ENCODE measurements around the gene NPBWR2.
A peak's percentile ranks its signal among the peaks of the same experiment; 100 is the strongest.

NPBWR2 gene

DNA sequence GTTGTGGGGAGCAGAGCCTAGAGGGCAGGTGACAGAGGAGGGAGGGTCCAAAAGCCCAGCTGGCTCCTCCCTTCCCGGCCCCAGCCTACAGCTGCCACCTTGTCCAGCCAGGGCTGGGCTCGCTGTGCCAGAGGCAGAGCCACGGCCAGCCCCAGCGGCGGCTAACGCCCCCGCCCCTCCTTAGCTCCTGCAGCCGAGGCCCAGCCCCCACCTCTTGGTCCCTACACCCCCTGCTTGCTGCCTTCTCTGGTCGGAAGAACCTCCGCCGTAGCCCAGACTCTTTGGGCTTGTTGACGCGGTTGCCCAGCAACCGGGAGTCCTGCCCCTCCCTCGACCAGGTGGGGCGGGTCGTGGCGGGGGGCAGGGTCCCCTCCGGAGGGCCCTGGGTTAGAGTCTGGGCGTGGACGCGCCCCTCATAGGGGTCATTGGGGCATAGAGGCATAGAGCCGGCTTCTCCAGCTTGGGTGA lies 22.6 kb downstream of the NPBWR2 start:
- Histone ChIP-seq H2AFZ (ENCODE audit: low read length) (no peak overlapping the region), H3K27me3 (ENCODE audit: insufficient read depth, low read length) (peaks cover 6% of the 10 kb centered on the region; the same call in 1 of the 2 replicates), H4K20me1 (ENCODE audit: insufficient read depth, low read length) (no peaks in the 10 kb centered on the region), H3K9ac (ENCODE audit: low read length) (no peak overlapping the region), H3K79me2 (ENCODE audit: insufficient read depth, low read length) (no peaks in the 10 kb centered on the region), H3K4me2 (ENCODE audit: low read length) (no peak overlapping the region), H3K9me3 (ENCODE audit: low read length) (0 out of 2 replicates have a peak, but pooled peaks cover 3% of the 10 kb centered on the region), H3F3A (ENCODE audit: insufficient read depth, low read length) (no peaks in the 10 kb centered on the region), H3K4me3 (ENCODE audit: low read depth, low read length, poor library complexity, severe bottlenecking) (no peak overlapping the region), H3K27ac (ENCODE audit: low read depth, low read length, poor library complexity, severe bottlenecking) (no peak overlapping the region), H3K36me3 (ENCODE audit: insufficient read depth, low read length) (no peaks in the 10 kb centered on the region; the same call in 1 of the 2 replicates), H3K4me1 (ENCODE audit: insufficient read depth, low read length, severe bottlenecking) (peaks cover 10% of the 10 kb centered on the region), H3K9me2 (ENCODE audit: low read depth, low read length) (no peaks in the 10 kb centered on the region)
- TF ChIP-seq CTCF (IDR thresholded peaks at IDR 0.05; ENCODE audit: low read length) (no peak), EZH2 (IDR thresholded peaks at IDR 0.05; ENCODE audit: borderline replicate concordance, low read length) (no peak)

GRCh38 chr20:64083804-64084684 lies 23.3 kb downstream of the NPBWR2 start, which contains the start of gene LKAAEAR1:
TSS of gene LKAAEAR1 (minus strand) at chr20:64084398. CDS start at chr20:64084219, 179 bp downstream.
- H2AFZ ChIP-seq (ENCODE audit: low read length) = no peak within 1 kb of the TSS
- peaks cover 6% of the 10 kb centered on the region; the same call in 1 of the 2 replicates for H3K27me3 ChIP-seq (ENCODE audit: insufficient read depth, low read length)

GRCh38 chr20:64083378-64083803 lies 24.0 kb downstream of the NPBWR2 start:
- TF ChIP-seq CTCF (IDR thresholded peaks at IDR 0.05; ENCODE audit: low read length) = peak; percentile 61
- TF ChIP-seq EZH2 (IDR thresholded peaks at IDR 0.05; ENCODE audit: borderline replicate concordance, low read length) = no peak
- H3K27me3 ChIP-seq (ENCODE audit: insufficient read depth, low read length) = peaks cover 6% of the 10 kb centered on the region; the same call in 1 of the 2 replicates
- H3K79me2 ChIP-seq (ENCODE audit: insufficient read depth, low read length) = no peaks in the 10 kb centered on the region
- no peaks in the 10 kb centered on the region; the same call in 1 of the 2 replicates for H3K36me3 ChIP-seq (ENCODE audit: insufficient read depth, low read length)
- peak overlapping the region; percentile 21; the same call in 1 of the 2 replicates for H3K9ac ChIP-seq (ENCODE audit: low read length)
- peak overlapping the region; percentile 51 for H3K4me3 ChIP-seq (ENCODE audit: low read depth, low read length, poor library complexity, severe bottlenecking)
- no peaks in the 10 kb centered on the region for H3F3A ChIP-seq (ENCODE audit: insufficient read depth, low read length)
- 0 out of 2 replicates have a peak, but pooled peaks cover 3% of the 10 kb centered on the region for H3K9me3 ChIP-seq (ENCODE audit: low read length)
- H3K9me2 ChIP-seq (ENCODE audit: low read depth, low read length) = no peaks in the 10 kb centered on the region
- H3K4me2 ChIP-seq (ENCODE audit: low read length) = peak overlapping the region; percentile 58
- H2AFZ ChIP-seq (ENCODE audit: low read length) = no peak overlapping the region
- no peak overlapping the region for H3K27ac ChIP-seq (ENCODE audit: low read depth, low read length, poor library complexity, severe bottlenecking)
- H4K20me1 ChIP-seq (ENCODE audit: insufficient read depth, low read length) = no peaks in the 10 kb centered on the region
- peaks cover 19% of the 10 kb centered on the region for H3K4me1 ChIP-seq (ENCODE audit: insufficient read depth, low read length, severe bottlenecking)

More at GRCh38 chr20:64083804-64084684, 23.3 kb downstream of the NPBWR2 start, which contains the start of gene LKAAEAR1:
- H3K36me3 ChIP-seq (ENCODE audit: insufficient read depth, low read length) = no peaks in the 10 kb centered on the region; the same call in 1 of the 2 replicates
- no peaks in the 10 kb centered on the region for H3F3A ChIP-seq (ENCODE audit: insufficient read depth, low read length)
- peak within 1 kb of the TSS; percentile 21; the same call in 1 of the 2 replicates for H3K9ac ChIP-seq (ENCODE audit: low read length)
- H3K4me1 ChIP-seq (ENCODE audit: insufficient read depth, low read length, severe bottlenecking) = peaks cover 12% of the 10 kb centered on the region
- peak within 1 kb of the TSS; percentile 51 for H3K4me3 ChIP-seq (ENCODE audit: low read depth, low read length, poor library complexity, severe bottlenecking)
- no peaks in the 10 kb centered on the region for H3K9me2 ChIP-seq (ENCODE audit: low read depth, low read length)
- no peak within 1 kb of the TSS for H3K27ac ChIP-seq (ENCODE audit: low read depth, low read length, poor library complexity, severe bottlenecking)
- TF ChIP-seq EZH2 (IDR thresholded peaks at IDR 0.05; ENCODE audit: borderline replicate concordance, low read length) = no peak
- no peak for TF ChIP-seq CTCF (IDR thresholded peaks at IDR 0.05; ENCODE audit: low read length)
- H3K4me2 ChIP-seq (ENCODE audit: low read length) = peak within 1 kb of the TSS; percentile 58
- 0 out of 2 replicates have a peak, but pooled peaks cover 3% of the 10 kb centered on the region for H3K9me3 ChIP-seq (ENCODE audit: low read length)
- no peaks in the 10 kb centered on the region for H4K20me1 ChIP-seq (ENCODE audit: insufficient read depth, low read length)
- no peaks in the 10 kb centered on the region for H3K79me2 ChIP-seq (ENCODE audit: insufficient read depth, low read length)
